Adrenal gland (tissue), 12 donors: Measurements from ENCODE around the gene NMT1. TPM values are rescaled to one million over a fixed set of nuclear protein-coding genes. Genes with fewer than 3 reads are reported as not detected.

Experiments
- DNase-seq, 7 donors: peaks; one replicate each; pipeline ENCODE4 v3.0.0-alpha.2; 2019 to 2020
- H3K27ac ChIP-seq, 5 donors: fragments of 200-600 bp; sonication (generic) in 4 of 5; 1 replicate in 3 of 5; 2 replicates in 2 of 5; pipeline versions ENCODE4 v1.5.1 to v1.8.0; 2016 to 2020; ENCODE audit warnings: mild to moderate bottlenecking in 1 of 5
- H3K27me3 ChIP-seq: fragments of 200-600 bp; 2 replicates; pipeline ENCODE4 v1.8.0; 2021
- H3K36me3 ChIP-seq, 2 donors: fragments of 200-600 bp; replicated peaks in 1 of 2; 1 replicate in 1 of 2; 2 replicates in 1 of 2; pipeline versions ENCODE4 v1.5.1 to v1.8.0; 2018 to 2022
- H3K4me1 ChIP-seq, 2 donors: fragments of 200-600 bp; replicated peaks in 1 of 2; 1 replicate in 1 of 2; 2 replicates in 1 of 2; pipeline versions ENCODE4 v1.5.1 to v1.8.0; 2018 to 2021
- H3K4me3 ChIP-seq, 4 donors: fragments of 200-600 bp; sonication (generic) in 3 of 4; one replicate each; pipeline ENCODE4 v1.5.1; 2016 to 2018
- H3K9me3 ChIP-seq, 3 donors: fragments of 200-600 bp; sonication (generic) in 1 of 3; replicated peaks in 1 of 3; 1 replicate in 2 of 3; 2 replicates in 1 of 3; pipeline versions ENCODE4 v1.5.1 to v1.8.0; 2016 to 2021
- POLR2A ChIP-seq, 2 donors: fragments of 450-650 bp; IDR thresholded peaks; one replicate each; pipeline ENCODE4 v1.6.1; 2017; ENCODE audit warnings: antibody characterized with exemption in 2 of 2, mild to moderate bottlenecking in 2 of 2, moderate library complexity in 1 of 2
- WGBS, 4 donors: extraction: QIAGEN DNeasy Blood & Tissue Kit in 2 of 4; methylation state at CpG; one replicate each; pipeline versions ENCODE4 v1.1.5 to v1.1.7; 2013 to 2017; 5-methylcytosine and 5-hydroxymethylcytosine counted together
- intact Hi-C, 2 donors: fragments of 100-400 bp; cut with DNase I; formaldehyde crosslinking; loops; one replicate each; pipeline versions ENCODE4 v1.14.1 to v1.15.0; 2022 to 2023
- polyA plus RNA-seq, 3 donors: library from polyadenylated mRNA; stranded (reverse); fragments of 200-250 nt in 2 of 3; fragments of 350-450 nt in 1 of 3; fragmentation: Illumina TruSeq in 1 of 3; extraction: RNeasy Lipid Tissue Mini Kit (QIAGEN cat#74804) in 1 of 3; gene quantifications; one replicate each; pipeline ENCODE4 v1.2.3, GENCODE V29; 2013 to 2014
- total RNA-seq, 9 donors: library from RNA; depleted of rRNA in 4 of 9; stranded (reverse); fragments of >200 nt in 4 of 9; fragments of 120-200 nt in 1 of 9; fragmentation: NEBNext Ultra II Directional in 1 of 9; extraction: Animal tissue kit (Norgen Biotek cat#: 25700) in 1 of 9; gene quantifications; one replicate each; pipeline versions ENCODE4 v1.1.0 to v1.2.4, GENCODE V29; 2013 to 2023
- TF ChIP-seq, protein P1 (sequence below), 6 experiments: fragments of 450-650 bp in 4 of 6; fragments of 200-600 bp in 2 of 6; sonication (generic) in 1 of 6; IDR thresholded peaks; 1 replicate in 5 of 6; 2 replicates in 1 of 6; pipeline versions ENCODE4 v1.5.1 to v1.8.0; 2016 to 2021; ENCODE audit warnings: antibody characterized with exemption in 6 of 6, mild to moderate bottlenecking in 2 of 6, moderate library complexity in 1 of 6
- donor health status: healthy with polysubstance abuse.
- donor health status: Bipolar disorder and iron deficiency.
- donor health status: DM: yes; HTN: yes; CAD: no.
- donor health status: DM: no; HTN: no; CAD: no.
- donor health status: DM: no; HTN: no; CAD: no.
- donor health status: DM: yes; HTN: yes; CAD: no.

NMT1 gene
- total and polyA plus RNA-seq, 12 donors = 85.9 to 174 (median 136) TPM

DNA sequence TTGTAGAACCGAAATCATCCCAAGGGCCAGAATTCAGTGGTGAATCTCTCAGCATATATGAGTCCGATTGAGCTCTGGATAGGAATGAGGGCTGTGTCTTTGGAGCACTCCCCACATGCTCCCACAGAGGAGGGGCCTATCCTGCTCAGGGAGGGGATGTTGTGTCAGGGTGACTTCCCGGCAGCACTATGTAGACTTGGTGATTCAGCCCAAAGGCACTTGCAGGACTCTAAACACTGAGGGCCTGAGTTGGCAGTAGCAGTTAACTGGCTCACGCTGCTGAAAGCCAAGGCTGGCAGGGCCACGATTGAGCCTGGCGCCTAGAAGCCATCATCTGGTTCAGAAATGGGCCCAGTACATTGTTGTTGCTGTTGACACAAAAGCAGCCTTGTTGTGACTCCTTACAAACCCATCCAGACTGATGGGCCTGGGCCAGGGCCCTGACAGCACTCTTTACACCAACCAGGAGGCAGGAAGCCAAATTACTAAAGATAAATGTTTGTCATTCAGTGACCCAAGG lies 31.9 kb downstream of the NMT1 start:
- Histone ChIP-seq H3K4me1 (peaks cover 35 to 56% of the 10 kb centered on the region in 2 donors), H3K27me3 (no peaks in the 10 kb centered on the region), H3K27ac (peak overlapping the region; percentile 78 to 94 (median 84)), H3K36me3 (peaks cover 0 to 84% of the 10 kb centered on the region in 2 donors), H3K4me3 (no peak overlapping the region), H3K9me3 (no peaks in the 10 kb centered on the region)
- peak; percentile 81 to 97 (median 96) for DNase-seq
- intact Hi-C loops = no loop called here
- WGBS, 4 donors = 26 to 47% (median 32%) methylated on average over 3 to 6 of the region's 6 CpGs
- TF ChIP-seq POLR2A (IDR thresholded peaks at IDR 0.05) = peak; percentile 27 to 89
- TF ChIP-seq, protein P1, sequence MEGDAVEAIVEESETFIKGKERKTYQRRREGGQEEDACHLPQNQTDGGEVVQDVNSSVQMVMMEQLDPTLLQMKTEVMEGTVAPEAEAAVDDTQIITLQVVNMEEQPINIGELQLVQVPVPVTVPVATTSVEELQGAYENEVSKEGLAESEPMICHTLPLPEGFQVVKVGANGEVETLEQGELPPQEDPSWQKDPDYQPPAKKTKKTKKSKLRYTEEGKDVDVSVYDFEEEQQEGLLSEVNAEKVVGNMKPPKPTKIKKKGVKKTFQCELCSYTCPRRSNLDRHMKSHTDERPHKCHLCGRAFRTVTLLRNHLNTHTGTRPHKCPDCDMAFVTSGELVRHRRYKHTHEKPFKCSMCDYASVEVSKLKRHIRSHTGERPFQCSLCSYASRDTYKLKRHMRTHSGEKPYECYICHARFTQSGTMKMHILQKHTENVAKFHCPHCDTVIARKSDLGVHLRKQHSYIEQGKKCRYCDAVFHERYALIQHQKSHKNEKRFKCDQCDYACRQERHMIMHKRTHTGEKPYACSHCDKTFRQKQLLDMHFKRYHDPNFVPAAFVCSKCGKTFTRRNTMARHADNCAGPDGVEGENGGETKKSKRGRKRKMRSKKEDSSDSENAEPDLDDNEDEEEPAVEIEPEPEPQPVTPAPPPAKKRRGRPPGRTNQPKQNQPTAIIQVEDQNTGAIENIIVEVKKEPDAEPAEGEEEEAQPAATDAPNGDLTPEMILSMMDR (IDR thresholded peaks at IDR 0.05) = no peak

DNA sequence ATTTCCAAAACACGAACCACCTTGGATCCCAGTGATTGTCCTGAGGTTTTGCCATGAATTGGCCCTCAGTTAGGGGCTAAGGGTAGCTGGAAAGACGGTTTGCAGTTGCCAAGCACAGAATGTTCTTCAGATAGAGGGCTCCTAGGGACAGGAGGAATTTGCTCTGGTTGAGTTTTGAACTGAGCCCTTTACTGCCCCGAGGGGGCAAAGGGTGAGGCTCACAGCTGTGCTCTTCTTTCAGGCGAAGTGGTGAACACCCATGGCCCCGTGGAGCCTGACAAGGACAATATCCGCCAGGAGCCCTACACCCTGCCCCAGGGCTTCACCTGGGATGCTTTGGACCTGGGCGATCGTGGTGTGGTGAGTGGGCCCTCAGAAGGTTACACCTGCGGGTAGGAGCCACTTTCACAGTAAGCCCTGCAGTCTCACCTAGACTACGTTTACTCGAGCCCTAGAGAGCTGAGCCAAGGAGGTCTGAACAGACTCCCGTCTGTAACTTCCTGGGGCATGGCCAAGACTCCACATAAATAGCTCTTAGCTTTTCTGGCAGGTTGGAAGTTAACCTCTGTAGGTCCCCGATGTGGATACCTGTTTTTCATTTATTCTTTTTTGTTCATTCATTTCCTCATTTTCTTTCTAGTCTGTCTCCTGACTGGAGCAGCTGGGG lies 32.5 kb downstream of the NMT1 start:
- H3K4me3 ChIP-seq = no peak overlapping the region
- H3K4me1 ChIP-seq = peaks cover 35 to 60% of the 10 kb centered on the region in 2 donors
- peak in 1 of 7 donors; percentile 49 for DNase-seq
- peaks cover 0 to 84% of the 10 kb centered on the region in 2 donors for H3K36me3 ChIP-seq
- intact Hi-C loops = no loop called here
- H3K27me3 ChIP-seq = no peaks in the 10 kb centered on the region
- no peaks in the 10 kb centered on the region for H3K9me3 ChIP-seq
- no peak for TF ChIP-seq POLR2A (IDR thresholded peaks at IDR 0.05)
- TF ChIP-seq, protein P1 (IDR thresholded peaks at IDR 0.05) = no peak
- peak overlapping the region; percentile 78 to 94 (median 84) for H3K27ac ChIP-seq
- WGBS, 4 donors = 46 to 53% (median 51%) methylated on average over 11 to 13 of the region's 13 CpGs

DNA sequence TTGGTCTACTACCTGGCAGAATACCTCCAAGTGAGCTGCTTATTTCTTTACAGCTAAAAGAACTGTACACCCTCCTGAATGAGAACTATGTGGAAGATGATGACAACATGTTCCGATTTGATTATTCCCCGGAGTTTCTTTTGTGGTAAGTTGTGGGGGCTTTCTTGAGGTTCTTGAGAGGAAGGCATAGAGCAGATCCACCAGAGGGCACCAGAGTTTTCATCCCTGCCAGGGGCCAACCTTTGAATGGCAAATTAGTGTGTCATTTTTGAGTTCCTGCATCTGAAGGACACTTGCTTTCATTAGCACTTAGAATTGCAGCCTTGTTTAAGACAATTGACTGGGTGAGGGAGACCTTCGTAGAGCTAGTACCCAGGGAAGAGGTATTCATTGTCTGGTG lies 35.0 kb downstream of the NMT1 start:
- DNase-seq = peak in 2 of 7 donors; percentile 52 to 56
- no peak for TF ChIP-seq POLR2A (IDR thresholded peaks at IDR 0.05)
- TF ChIP-seq, protein P1 (IDR thresholded peaks at IDR 0.05) = peak; percentile 32 to 60 (median 49)
- Histone ChIP-seq H3K27me3 (no peaks in the 10 kb centered on the region), H3K27ac (peak overlapping the region in 4 of 5 donors; percentile 33 to 71 (median 58)), H3K36me3 (peaks cover 0 to 75% of the 10 kb centered on the region in 2 donors), H3K9me3 (no peaks in the 10 kb centered on the region), H3K4me1 (peaks cover 35 to 58% of the 10 kb centered on the region in 2 donors), H3K4me3 (no peak overlapping the region)
- WGBS, 4 donors = 47 to 60% (median 53%) methylated on average over 3 of the region's 3 CpGs
- intact Hi-C loops = loop anchor here in 1 of 2 donors (5.0 kb wide), 1 partner anchor 174 kb away; no protein-coding TSS in a partner anchor

DNA sequence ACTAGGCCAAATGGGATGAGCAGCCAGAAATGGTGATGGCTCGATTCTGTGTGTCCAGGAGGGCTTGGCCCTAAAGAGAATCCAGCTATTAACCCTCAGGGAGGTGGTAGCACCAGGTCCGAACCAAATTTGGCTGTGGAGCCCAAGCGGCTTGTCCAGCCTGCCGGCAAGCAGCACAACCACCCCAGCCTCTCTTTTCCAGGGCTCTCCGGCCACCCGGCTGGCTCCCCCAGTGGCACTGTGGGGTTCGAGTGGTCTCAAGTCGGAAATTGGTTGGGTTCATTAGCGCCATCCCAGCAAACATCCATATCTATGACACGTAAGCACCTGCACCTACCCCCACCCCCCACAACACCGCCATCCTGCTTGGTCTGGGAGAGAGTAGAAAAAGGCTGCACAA lies 35.8 kb downstream of the NMT1 start:
- Histone ChIP-seq H3K9me3 (no peaks in the 10 kb centered on the region), H3K4me3 (no peak overlapping the region), H3K36me3 (peaks cover 0 to 67% of the 10 kb centered on the region in 2 donors), H3K27ac (peak overlapping the region in 4 of 5 donors; percentile 33 to 71 (median 58)), H3K27me3 (no peaks in the 10 kb centered on the region), H3K4me1 (peaks cover 32 to 58% of the 10 kb centered on the region in 2 donors)
- 74 to 85% (median 84%) methylated on average over 5 to 11 of the region's 11 CpGs for WGBS, 4 donors
- intact Hi-C loops = loop anchor here in 1 of 2 donors (5.0 kb wide), 1 partner anchor 175 kb away; no protein-coding TSS in a partner anchor
- DNase-seq = peak in 1 of 7 donors; percentile 37
- TF ChIP-seq POLR2A (IDR thresholded peaks at IDR 0.05) = no peak
